ENCODE measurements around the gene MAT2A. TPM values are rescaled to one million over a fixed set of nuclear protein-coding genes. Genes with fewer than 3 reads are reported as not detected.

Gene MAT2A
- total and polyA plus RNA-seq, 9 of the 15 experiments (the other 6 are each of a cell fraction or from before 2014, with no cell fraction given) = 130 to 1,027 (median 240) TPM

DNA sequence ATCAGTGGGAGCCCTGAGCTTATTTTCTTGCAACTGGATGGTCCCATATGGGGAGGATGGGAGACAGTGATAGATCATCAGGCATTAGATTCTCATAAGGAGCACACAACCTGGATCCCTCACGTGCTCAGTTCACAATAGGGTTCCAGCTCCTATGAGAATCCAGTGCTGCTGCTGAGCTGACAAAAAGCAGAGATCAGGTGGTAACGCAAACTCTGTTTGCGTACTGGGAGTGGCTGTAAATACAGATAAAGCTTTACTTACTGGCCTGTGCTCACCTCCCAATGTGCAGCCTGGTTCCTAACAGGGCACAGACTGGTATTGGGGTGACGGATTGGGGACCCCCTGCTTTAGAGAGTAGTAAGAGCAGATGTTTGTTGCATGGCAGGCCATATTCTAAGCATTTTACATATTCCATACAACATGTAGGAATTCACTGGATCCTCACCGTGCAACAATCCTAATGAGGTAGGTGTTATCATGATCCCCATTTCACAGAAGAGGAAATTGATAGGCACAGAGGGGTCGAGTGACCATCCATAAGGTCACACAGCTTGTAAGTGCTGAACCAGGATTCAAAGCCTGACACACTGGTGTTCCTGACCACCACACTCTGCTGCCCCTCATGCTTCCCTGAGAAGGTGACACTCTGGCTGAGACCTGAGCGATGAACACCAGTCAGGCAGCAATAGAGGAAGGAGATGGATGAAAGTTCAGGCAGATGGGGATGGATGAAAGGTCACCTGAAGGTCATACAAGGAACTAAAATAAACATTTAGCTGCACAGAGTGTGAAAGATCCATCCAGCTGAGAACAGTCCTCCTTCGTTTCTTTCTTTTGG is 15.7 kb upstream of the MAT2A start (continued):
- TF ChIP-seq, protein P1, sequence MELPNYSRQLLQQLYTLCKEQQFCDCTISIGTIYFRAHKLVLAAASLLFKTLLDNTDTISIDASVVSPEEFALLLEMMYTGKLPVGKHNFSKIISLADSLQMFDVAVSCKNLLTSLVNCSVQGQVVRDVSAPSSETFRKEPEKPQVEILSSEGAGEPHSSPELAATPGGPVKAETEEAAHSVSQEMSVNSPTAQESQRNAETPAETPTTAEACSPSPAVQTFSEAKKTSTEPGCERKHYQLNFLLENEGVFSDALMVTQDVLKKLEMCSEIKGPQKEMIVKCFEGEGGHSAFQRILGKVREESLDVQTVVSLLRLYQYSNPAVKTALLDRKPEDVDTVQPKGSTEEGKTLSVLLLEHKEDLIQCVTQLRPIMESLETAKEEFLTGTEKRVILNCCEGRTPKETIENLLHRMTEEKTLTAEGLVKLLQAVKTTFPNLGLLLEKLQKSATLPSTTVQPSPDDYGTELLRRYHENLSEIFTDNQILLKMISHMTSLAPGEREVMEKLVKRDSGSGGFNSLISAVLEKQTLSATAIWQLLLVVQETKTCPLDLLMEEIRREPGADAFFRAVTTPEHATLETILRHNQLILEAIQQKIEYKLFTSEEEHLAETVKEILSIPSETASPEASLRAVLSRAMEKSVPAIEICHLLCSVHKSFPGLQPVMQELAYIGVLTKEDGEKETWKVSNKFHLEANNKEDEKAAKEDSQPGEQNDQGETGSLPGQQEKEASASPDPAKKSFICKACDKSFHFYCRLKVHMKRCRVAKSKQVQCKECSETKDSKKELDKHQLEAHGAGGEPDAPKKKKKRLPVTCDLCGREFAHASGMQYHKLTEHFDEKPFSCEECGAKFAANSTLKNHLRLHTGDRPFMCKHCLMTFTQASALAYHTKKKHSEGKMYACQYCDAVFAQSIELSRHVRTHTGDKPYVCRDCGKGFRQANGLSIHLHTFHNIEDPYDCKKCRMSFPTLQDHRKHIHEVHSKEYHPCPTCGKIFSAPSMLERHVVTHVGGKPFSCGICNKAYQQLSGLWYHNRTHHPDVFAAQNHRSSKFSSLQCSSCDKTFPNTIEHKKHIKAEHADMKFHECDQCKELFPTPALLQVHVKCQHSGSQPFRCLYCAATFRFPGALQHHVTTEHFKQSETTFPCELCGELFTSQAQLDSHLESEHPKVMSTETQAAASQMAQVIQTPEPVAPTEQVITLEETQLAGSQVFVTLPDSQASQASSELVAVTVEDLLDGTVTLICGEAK (IDR thresholded peaks at IDR 0.05) = peak; percentile 16; the same call in 1 of the 2 replicates
- TF ChIP-seq, protein P1 (CRISPR knock-in tag; IDR thresholded peaks at IDR 0.05) = no peak
- peak; percentile 47; the same call in 1 of the 2 replicates for TF ChIP-seq BHLHE40 (IDR thresholded peaks at IDR 0.05; ENCODE audit: low read length)
- no peak for TF ChIP-seq ZNF134 (CRISPR knock-in tag; conservative IDR thresholded peaks at IDR 0.05)
- TF ChIP-seq ZNF316 (IDR thresholded peaks at IDR 0.05) = peak; percentile 64
- 0 out of 4 replicates have a peak, but pooled peaks of 1 of the 2 experiments have one; percentile 29 for TF ChIP-seq HDAC1 (IDR thresholded peaks at IDR 0.05)
- peak; percentile 92 for TF ChIP-seq SMARCA5 (IDR thresholded peaks at IDR 0.05)
- TF ChIP-seq MAFG (tag; conservative IDR thresholded peaks at IDR 0.05) = 0 out of 2 replicates have a peak, but pooled peaks have one; percentile 38
- TF ChIP-seq HDAC2 (IDR thresholded peaks at IDR 0.05) = peak; percentile 72; the same call in 1 of the 2 replicates

Data from K562 (cell line).